Measurements from ENCODE around the gene RERG. TPM values are rescaled to one million over a fixed set of nuclear protein-coding genes. Genes with fewer than 3 reads are reported as not detected.

Gene RERG
- total RNA-seq, 2 experiments from 2014 or later: not detected

GRCh38 chr12:15163030-15163976 is 57.9 kb downstream of the RERG start:
- POLR2A ChIA-PET: no interaction called here

DNA sequence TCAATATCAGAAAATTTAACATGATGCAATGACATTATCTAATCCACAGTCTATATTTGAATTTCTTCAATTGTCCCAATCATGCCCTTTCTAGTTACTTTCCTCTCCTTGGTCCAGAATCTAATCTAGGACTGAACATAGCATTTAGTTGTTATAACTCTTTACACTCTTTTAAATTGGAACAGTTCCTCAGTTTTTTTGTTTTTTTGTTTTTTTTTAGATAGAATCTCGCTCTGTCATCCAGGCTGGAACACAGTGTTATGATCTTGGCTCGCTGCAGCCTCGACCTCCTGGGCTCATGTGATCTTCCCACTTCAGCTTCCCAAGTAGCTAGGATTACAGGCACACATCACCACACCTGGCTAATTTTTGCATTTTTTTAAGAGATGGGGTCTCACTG is 63.1 kb downstream of the RERG start:
- ChIA-PET CTCF (no interaction called here), POLR2A (no interaction called here)

More at GRCh38 chr12:15163030-15163976, 57.9 kb downstream of the RERG start:
- CTCF ChIA-PET: no interaction called here

- ChIA-PET CTCF (no interaction called here), POLR2A (no interaction called here)
Observed at GRCh38 chr12:15157269-15157671, 63.9 kb downstream of the RERG start.

GRCh38 chr12:15155271-15155670 is 65.9 kb downstream of the RERG start:
- POLR2A ChIA-PET: no interaction called here
- CTCF ChIA-PET: no interaction called here

DNA sequence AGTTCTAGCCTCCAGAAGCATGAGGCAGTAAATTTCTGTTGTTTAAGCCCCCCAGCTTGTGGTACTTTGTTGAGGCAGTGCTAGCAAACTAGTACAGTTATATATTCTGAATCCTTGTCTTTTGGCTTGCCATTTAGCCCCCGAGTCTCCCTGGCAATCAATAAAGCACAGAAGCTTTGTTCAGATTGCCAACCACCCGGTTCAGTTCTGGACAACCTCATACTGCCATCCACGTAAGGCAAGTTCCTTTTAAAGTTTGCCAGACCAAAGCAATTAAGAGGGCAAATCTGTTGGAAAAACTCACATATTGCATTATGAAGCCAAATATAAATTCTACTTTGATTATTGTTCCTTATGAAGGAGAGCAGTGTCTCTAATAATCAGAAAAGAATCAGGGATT is 67.1 kb downstream of the RERG start:
- ChIA-PET POLR2A (no interaction called here), CTCF (no interaction called here)

- POLR2A ChIA-PET: no interaction called here
- CTCF ChIA-PET: interaction anchor here (1.3 kb wide), 1 partner anchor 68 kb away, joined by 5 read pairs; the partner anchor contains the start of gene RERG
Observed at GRCh38 chr12:15152868-15153267, 68.3 kb downstream of the RERG start.

GRCh38 chr12:15152456-15152855 is 68.8 kb downstream of the RERG start:
- ChIA-PET POLR2A (no interaction called here), CTCF (interaction anchor here (1.3 kb wide), 1 partner anchor 68 kb away, joined by 5 read pairs; the partner anchor contains the start of gene RERG)

DNA sequence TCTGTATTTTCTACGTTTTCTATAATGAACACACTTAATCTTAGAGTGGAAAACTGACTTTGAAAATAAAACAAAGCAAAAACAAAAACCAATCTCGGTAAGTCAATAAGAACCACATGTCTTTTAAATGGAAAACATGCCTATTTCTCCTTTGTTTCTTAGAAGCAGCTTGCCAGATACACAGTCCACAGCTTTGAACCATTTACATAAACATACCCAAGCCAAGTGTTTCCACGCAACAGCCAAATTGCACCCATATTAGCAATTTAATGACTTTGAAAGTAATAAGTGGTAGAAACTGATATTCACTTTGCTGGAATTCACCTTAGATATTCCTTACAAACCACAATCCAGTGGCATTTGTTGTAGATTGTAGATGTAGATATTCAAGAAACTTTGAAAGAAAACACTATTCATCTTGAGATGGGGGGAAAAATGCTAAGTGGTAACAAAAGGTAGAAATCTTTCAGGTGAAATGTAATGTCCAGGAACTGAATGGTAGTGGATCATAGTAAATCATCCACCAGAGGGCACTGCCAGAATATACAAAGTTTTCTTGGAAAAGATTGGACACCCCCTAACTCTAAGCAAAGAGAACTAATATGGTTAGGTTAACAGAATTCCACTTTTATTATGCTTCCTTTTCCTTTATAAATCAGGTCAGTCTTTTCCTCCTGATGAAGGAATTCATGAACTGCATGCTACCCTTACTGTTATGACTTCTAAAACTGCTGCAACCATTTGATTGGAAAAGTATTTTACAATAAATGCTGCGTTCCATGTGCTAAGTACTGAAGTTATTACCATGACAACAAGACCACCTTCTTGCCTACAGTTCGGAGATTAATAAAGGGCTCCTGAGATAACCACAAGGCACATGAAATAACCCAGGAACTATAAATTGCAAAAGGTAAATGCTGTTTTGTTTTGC is 69.8 kb downstream of the RERG start:
- POLR2A ChIA-PET: no interaction called here
- CTCF ChIA-PET: interaction anchor here (1.2 to 1.6 kb wide), 3 partner anchors 69 to 118 kb away, joined by 4 to 5 read pairs (median 4); partner anchors contain the start of gene RERG

GRCh38 chr12:15146585-15146984 is 74.6 kb downstream of the RERG start:
- ChIA-PET POLR2A (no interaction called here), CTCF (no interaction called here)

DNA sequence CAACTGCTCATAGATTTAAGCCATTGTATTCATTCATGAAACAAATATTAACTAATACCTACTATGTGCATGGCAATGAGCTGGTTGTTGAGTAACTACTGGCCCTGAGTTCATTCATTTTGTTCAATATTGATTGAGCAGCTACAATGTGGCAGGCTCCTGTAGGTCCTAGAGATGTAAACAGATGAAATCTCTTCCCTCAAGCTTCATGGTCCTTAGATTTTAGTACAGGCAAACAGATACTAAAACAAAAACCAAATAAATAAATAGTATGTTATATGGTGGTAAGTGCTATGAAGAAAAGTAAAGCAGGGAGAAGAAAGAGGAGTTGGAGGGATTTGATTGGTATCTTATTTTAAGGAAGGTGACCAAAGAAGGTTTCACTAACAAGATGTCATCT is 77.8 kb downstream of the RERG start:
- ChIA-PET POLR2A (no interaction called here), CTCF (no interaction called here)

DNA sequence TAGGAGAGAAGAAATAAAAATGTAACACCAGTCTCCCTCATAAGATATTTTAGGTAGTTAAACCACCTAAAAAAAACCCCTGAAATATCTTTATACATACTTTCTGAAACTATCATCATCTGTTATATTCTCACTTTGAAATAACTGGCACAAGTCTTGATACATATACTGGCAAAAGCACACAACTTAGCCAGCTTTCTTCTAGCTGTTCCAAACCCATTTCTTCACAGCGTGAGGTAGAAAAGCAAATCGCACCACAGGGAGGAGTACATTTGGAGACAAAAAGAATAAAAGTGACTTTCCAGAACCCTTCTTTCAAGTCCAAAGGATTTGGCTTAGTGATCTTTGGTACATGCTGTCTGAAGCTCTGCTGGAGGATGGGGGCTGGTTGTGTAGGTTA is 78.5 kb downstream of the RERG start:
- ChIA-PET CTCF (no interaction called here), POLR2A (no interaction called here)

GRCh38 chr12:15131431-15131830 is 89.8 kb downstream of the RERG start:
- ChIA-PET POLR2A (no interaction called here), CTCF (no interaction called here)

DNA sequence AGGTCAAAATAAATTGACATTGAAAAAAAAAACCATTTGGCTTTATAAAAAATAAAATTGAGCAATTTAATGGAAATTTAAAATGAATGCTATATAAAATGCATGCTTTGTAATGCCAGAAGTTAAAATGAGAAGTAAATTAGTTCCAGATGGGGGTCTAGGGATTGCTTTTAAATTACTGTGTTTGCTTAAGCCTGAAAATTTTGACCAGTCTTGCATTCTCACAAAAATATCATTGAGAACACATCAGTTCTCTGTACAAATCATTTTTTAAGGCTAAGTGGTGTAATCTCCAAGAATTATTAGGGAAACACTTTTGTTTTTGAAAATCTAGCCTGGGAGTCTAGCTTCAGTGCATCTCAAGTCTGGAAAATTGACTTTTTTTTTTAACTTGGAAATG is 90.7 kb downstream of the RERG start:
- CTCF ChIA-PET: no interaction called here
- POLR2A ChIA-PET: no interaction called here

- ChIA-PET CTCF (no interaction called here), POLR2A (no interaction called here)
Observed at GRCh38 chr12:15123401-15123800, 97.8 kb downstream of the RERG start.

DNA sequence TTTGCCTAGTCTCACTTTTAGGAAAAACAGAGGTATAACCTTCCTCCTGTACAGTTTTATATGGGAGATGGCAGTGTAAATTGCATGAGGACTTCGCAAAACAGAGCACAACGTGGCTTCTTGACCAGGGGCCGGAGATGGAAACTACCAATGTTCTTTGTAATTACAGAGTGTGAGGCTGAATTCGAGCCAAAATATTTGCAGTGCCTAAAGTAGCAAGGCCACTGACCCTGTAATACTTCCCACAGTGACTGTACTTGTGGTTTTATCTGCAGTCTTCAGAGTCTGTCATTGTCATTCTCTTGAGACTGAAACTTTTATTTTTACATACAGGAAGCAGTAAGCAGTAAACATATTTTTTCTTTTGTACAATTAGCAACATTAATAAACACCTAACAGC is 98.9 kb downstream of the RERG start:
- CTCF ChIA-PET: no interaction called here

GRCh38 chr12:15118955-15119354 is 102.3 kb downstream of the RERG start:
- CTCF ChIA-PET: no interaction called here
- POLR2A ChIA-PET: no interaction called here

More for the DNA sequence above, 98.9 kb downstream of the RERG start:
- POLR2A ChIA-PET: no interaction called here

DNA sequence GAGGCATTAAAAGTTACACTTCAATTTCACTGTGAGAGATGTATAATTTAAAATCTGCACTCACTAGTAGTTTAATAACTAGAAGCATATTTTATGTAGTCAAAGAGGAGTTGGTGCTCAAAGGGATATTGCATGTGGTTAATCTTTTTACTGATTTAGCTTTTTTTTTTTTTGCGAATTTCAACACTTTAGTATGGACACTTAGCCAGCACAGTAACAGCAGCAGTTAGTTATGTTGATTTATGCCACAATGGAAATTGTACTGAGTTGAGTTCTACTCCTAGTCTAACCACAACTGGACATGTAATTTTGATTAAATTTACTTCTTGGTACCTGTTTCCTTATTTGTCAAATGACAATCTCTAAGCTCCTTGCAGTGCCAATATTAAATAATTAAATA is 104.2 kb downstream of the RERG start:
- ChIA-PET CTCF (no interaction called here), POLR2A (no interaction called here)

- ChIA-PET CTCF (no interaction called here), POLR2A (no interaction called here)
Observed at GRCh38 chr12:15116086-15116485, 105.1 kb downstream of the RERG start.

GRCh38 chr12:15115434-15115833 is 105.8 kb downstream of the RERG start:
- POLR2A ChIA-PET: no interaction called here
- CTCF ChIA-PET: no interaction called here

GRCh38 chr12:15114501-15114900 is 106.7 kb downstream of the RERG start:
- POLR2A ChIA-PET: no interaction called here
- CTCF ChIA-PET: interaction anchor here (0.6 kb wide), 1 partner anchor 1525 kb away, joined by 3 read pairs; no protein-coding TSS in a partner anchor

- CTCF ChIA-PET: no interaction called here
Observed at GRCh38 chr12:15092826-15093225, 128.4 kb downstream of the RERG start.

More at GRCh38 chr12:15092826-15093225, 128.4 kb downstream of the RERG start:
- POLR2A ChIA-PET: no interaction called here
